HK-2 (cell line): ENCODE results near the gene TBX6.

Experiments used
- DNase-seq: peaks from one replicate; pipeline ENCODE4 v3.0.0-alpha.2; 2018; ENCODE audit not compliant: unreplicated experiment

The TBX6 gene

GRCh38 chr16:30086291-30087140 is 5.2 kb downstream of the TBX6 start:
- no peak for DNase-seq

GRCh38 chr16:30085820-30086219 is 5.9 kb downstream of the TBX6 start:
- no peak for DNase-seq

GRCh38 chr16:30085247-30085646 is 6.5 kb downstream of the TBX6 start:
- no peak for DNase-seq

- DNase-seq: no peak
Observed at GRCh38 chr16:30084816-30085159, 6.9 kb downstream of the TBX6 start.

GRCh38 chr16:30084096-30084815 is 7.5 kb downstream of the TBX6 start:
- DNase-seq: no peak

- DNase-seq: no peak
Observed at GRCh38 chr16:30083216-30084055, 8.3 kb downstream of the TBX6 start.

GRCh38 chr16:30082545-30083090 is 9.1 kb downstream of the TBX6 start:
- no peak for DNase-seq

GRCh38 chr16:30079480-30079879 is 12.2 kb downstream of the TBX6 start:
- no peak for DNase-seq

- DNase-seq: no peak
Observed at GRCh38 chr16:30078744-30079143, 13.0 kb downstream of the TBX6 start.

GRCh38 chr16:30077656-30078055 is 14.1 kb downstream of the TBX6 start:
- no peak for DNase-seq

GRCh38 chr16:30076276-30076791 is 15.4 kb downstream of the TBX6 start:
- DNase-seq: no peak

GRCh38 chr16:30075503-30076275 is 16.0 kb downstream of the TBX6 start, which contains the start of gene PPP4C:
Gene PPP4C, plus strand, starts transcription at chr16:30075994. Its CDS starts 384 bp downstream, at chr16:30076378.
- DNase-seq: peak; percentile 82

GRCh38 chr16:30070490-30070889 is 21.2 kb downstream of the TBX6 start:
- no peak for DNase-seq

- DNase-seq: no peak
Observed at GRCh38 chr16:30069611-30070462, 21.9 kb downstream of the TBX6 start.

- no peak for DNase-seq
Observed at GRCh38 chr16:30068750-30069610, 22.7 kb downstream of the TBX6 start.

- no peak for DNase-seq
Observed at GRCh38 chr16:30068333-30068732, 23.4 kb downstream of the TBX6 start.

- DNase-seq: no peak
Observed at GRCh38 chr16:30067584-30067916, 24.2 kb downstream of the TBX6 start.

- no peak for DNase-seq
Observed at GRCh38 chr16:30066761-30067583, 24.8 kb downstream of the TBX6 start.
